ENCODE measurements around the gene SMYD4.

Gene SMYD4

GRCh38 chr17:1730326-1731193 lies 99.1 kb downstream of the SMYD4 start:
- DNase-seq (ENCODE audit: low read depth in 2 of 2): no peak

DNA sequence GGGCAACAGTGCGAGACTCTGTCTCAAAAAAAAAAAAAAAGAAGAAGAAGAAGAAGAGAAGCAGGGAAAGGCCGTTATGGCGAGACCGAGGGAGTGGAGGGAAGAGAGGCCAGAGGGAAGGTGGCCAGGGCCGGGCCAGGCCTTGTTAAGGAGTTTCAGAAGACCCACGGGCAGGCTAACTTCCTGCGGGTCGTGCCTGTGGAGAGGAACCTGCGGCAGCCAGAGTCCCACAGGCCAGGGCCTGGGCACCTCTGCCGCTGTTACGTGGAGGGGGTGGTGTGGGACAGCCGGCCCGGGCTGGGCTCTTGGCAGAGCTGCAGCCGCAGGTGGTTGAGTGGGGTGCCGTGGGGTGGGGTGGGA lies 99.8 kb downstream of the SMYD4 start:
- DNase-seq (ENCODE audit: low read depth in 2 of 2): no peak
